GM23338 (cell line): ENCODE measurements around the gene PGAM1. TPM values are rescaled to one million over a fixed set of nuclear protein-coding genes. Genes with fewer than 3 reads are reported as not detected.
"Not testable (repeated sequence)": the region's sequence is repeated elsewhere in the genome, so short reads cannot be mapped to it uniquely, and the experiment has no call there.

Source experiments
- ATAC-seq: fragments of 200-7000 bp; cut with Tn5 transposase; 3 replicates; pipeline ENCODE4 v1.9.1; 2020
- DNase-seq: peaks from one replicate; pipeline ENCODE4 v3.0.0-alpha.2; 2015; ENCODE audit warnings: low spot score
- H2AFZ ChIP-seq: fragments of 200-600 bp; sonication (generic); 2 replicates; pipeline ENCODE4 v1.8.0; 2016; ENCODE audit warnings: antibody characterized with exemption, mild to moderate bottlenecking, moderate library complexity
- H3F3A ChIP-seq: fragments of 200-600 bp; sonication (generic); replicated peaks from 2 replicates; pipeline ENCODE4 v1.8.0; 2017; ENCODE audit warnings: antibody characterized with exemption, mixed run types, low read depth
- H3K27ac ChIP-seq: fragments of 200-600 bp; sonication (generic); 2 replicates; pipeline ENCODE4 v1.6.1; 2016; ENCODE audit warnings: low read depth
- H3K27me3 ChIP-seq: fragments of 200-600 bp; sonication (generic); 2 replicates; pipeline ENCODE4 v1.8.0; 2016; ENCODE audit warnings: mild to moderate bottlenecking, mixed run types, moderate library complexity; ENCODE audit not compliant: insufficient read depth
- H3K36me3 ChIP-seq: fragments of 200-600 bp; sonication (generic); 2 replicates; pipeline ENCODE4 v1.8.0; 2016; ENCODE audit warnings: mild to moderate bottlenecking; ENCODE audit not compliant: insufficient read depth
- H3K4me1 ChIP-seq: fragments of 200-600 bp; sonication (generic); 2 replicates; pipeline ENCODE4 v1.8.0; 2016; ENCODE audit warnings: mild to moderate bottlenecking, moderate library complexity; ENCODE audit not compliant: insufficient read depth
- H3K4me2 ChIP-seq: fragments of 200-600 bp; sonication (generic); 2 replicates; pipeline ENCODE4 v1.7.1; 2017; ENCODE audit warnings: mixed run types
- H3K4me3 ChIP-seq: fragments of 200-600 bp; sonication (generic); 2 replicates; pipeline ENCODE4 v1.6.1; 2016; ENCODE audit warnings: mixed run types
- H3K79me2 ChIP-seq: fragments of 200-600 bp; sonication (generic); replicated peaks from 2 replicates; pipeline ENCODE4 v1.8.0; 2017; ENCODE audit warnings: mild to moderate bottlenecking; ENCODE audit not compliant: insufficient read depth
- H3K9me2 ChIP-seq: fragments of 200-600 bp; sonication (generic); 2 replicates; pipeline ENCODE4 v1.8.0; 2017; ENCODE audit not compliant: insufficient read depth
- H4K20me1 ChIP-seq: fragments of 200-600 bp; sonication (generic); replicated peaks from 2 replicates; pipeline ENCODE4 v1.8.0; 2017; ENCODE audit warnings: mild to moderate bottlenecking; ENCODE audit not compliant: insufficient read depth
- H3K27ac Mint-ChIP-seq: 2 replicates; pipeline ENCODE4 v1.8.0; 2020; ENCODE audit warnings: inconsistent platforms, mild to moderate bottlenecking, moderate library complexity, mixed read lengths
- H3K27me3 Mint-ChIP-seq: 3 replicates; pipeline ENCODE4 v1.8.0; 2022; ENCODE audit warnings: low read depth, mild to moderate bottlenecking, moderate library complexity, mixed read lengths, inconsistent platforms; ENCODE audit not compliant: insufficient read depth, poor library complexity
- H3K36me3 Mint-ChIP-seq: 3 replicates; pipeline ENCODE4 v1.8.0; 2021; ENCODE audit warnings: low read depth, mild to moderate bottlenecking, inconsistent platforms, moderate library complexity, mixed read lengths
- H3K4me1 Mint-ChIP-seq: 3 replicates; pipeline ENCODE4 v1.8.0; 2020; ENCODE audit warnings: mild to moderate bottlenecking, inconsistent platforms, mixed read lengths
- H3K4me3 Mint-ChIP-seq: 3 replicates; pipeline ENCODE4 v1.8.0; 2021; ENCODE audit warnings: moderate library complexity, mild to moderate bottlenecking, inconsistent platforms, mixed read lengths
- H3K9me3 Mint-ChIP-seq: 3 replicates; pipeline ENCODE4 v1.8.0; 2020; ENCODE audit warnings: moderate library complexity, mild to moderate bottlenecking, inconsistent platforms, mixed read lengths
- CREB1 ChIP-seq: fragments of 250-450 bp; sonication (Bioruptor Pico); IDR thresholded peaks from 2 replicates; pipeline ENCODE4 v1.5.0; 2020; ENCODE audit warnings: low read depth, mild to moderate bottlenecking, moderate library complexity
- EZH2 ChIP-seq: fragments of 200-600 bp; sonication (generic); IDR thresholded peaks from one replicate; pipeline ENCODE4 v1.8.0; 2017; ENCODE audit warnings: antibody characterized with exemption, mild to moderate bottlenecking, low read depth; ENCODE audit not compliant: unreplicated experiment
- EZH2phosphoT487 ChIP-seq: fragments of 200-600 bp; sonication (generic); IDR thresholded peaks from one replicate; pipeline ENCODE4 v1.8.1; 2018; ENCODE audit warnings: antibody characterized with exemption; ENCODE audit not compliant: unreplicated experiment
- JUNB ChIP-seq: IDR thresholded peaks from one replicate; pipeline ENCODE4 v1.6.1; 2016; ENCODE audit warnings: antibody characterized with exemption; ENCODE audit not compliant: unreplicated experiment
- NANOG ChIP-seq: IDR thresholded peaks from 2 replicates; pipeline ENCODE4 v1.6.1; 2016; ENCODE audit warnings: antibody characterized with exemption, borderline replicate concordance
- POLR2AphosphoS5 ChIP-seq: IDR thresholded peaks from 2 replicates; pipeline ENCODE4 v1.6.1; 2016; ENCODE audit warnings: antibody characterized with exemption, low read depth
- STAT1 ChIP-seq: IDR thresholded peaks from one replicate; pipeline ENCODE4 v1.6.1; 2016; ENCODE audit warnings: antibody characterized with exemption; ENCODE audit not compliant: unreplicated experiment
- ZNF114 ChIP-seq: fragments of 250-450 bp; sonication (Bioruptor Pico); IDR thresholded peaks from 2 replicates; pipeline ENCODE4 v1.5.0; 2020; ENCODE audit warnings: mild to moderate bottlenecking, moderate library complexity
- ZNF331 ChIP-seq: fragments of 250-450 bp; sonication (Bioruptor Pico); IDR thresholded peaks from 2 replicates; pipeline ENCODE4 v1.5.0; 2020; ENCODE audit warnings: low read depth, mild to moderate bottlenecking, moderate library complexity
- polyA plus RNA-seq: library from polyadenylated mRNA; unstranded; fragments of >200 nt; fragmentation: Nextera tagmentation; extraction: Ambion mirVana; gene quantifications from 2 replicates; pipeline ENCODE4 v1.2.1, GENCODE V29; 2016
- total RNA-seq: library from RNA; depleted of rRNA; stranded (reverse); fragments of >200 nt; shearing (Covaris generic); gene quantifications from 2 replicates; pipeline ENCODE4 v1.2.3, GENCODE V29; 2014
- TF ChIP-seq, protein P1 (sequence below), 2 experiments: fragments of 200-600 bp in 1 of 2; sonication (generic) in 1 of 2; conservative IDR thresholded peaks; 2 replicates each; pipeline versions ENCODE4 v1.5.1 to v1.6.1; 2016 to 2017; ENCODE audit warnings: antibody characterized with exemption in 2 of 2, low read depth in 2 of 2, mild to moderate bottlenecking in 2 of 2, moderate library complexity in 1 of 2
- TF ChIP-seq, protein P2 (sequence below): IDR thresholded peaks from 2 replicates; pipeline ENCODE4 v1.6.1; 2016; ENCODE audit warnings: antibody characterized with exemption
- TF ChIP-seq, protein P3 (sequence below): IDR thresholded peaks from one replicate; pipeline ENCODE4 v1.6.1; 2018; ENCODE audit warnings: antibody characterized with exemption; ENCODE audit not compliant: unreplicated experiment

Gene PGAM1
- total and polyA plus RNA-seq, 2 experiments from 2014 or later, result 497 to 930 TPM

DNA sequence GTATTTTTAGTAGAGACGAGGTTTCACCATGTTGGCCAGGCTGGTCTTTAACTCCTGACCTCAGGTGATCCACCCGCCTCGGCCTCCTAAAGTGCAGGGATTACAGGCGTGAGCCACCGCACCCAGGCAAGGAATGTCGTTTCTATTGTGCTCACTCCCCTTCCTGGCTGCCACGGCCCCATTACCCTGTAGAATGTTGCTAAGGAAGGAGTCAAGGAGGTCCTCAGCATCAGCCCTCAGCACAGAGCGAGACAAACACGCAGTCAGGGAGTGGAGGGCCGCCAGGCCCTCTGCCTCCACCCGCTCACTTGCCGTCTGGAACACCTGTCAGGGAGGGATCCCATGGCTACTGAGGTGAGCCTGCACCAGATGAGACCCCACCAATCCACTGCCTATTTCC lies 42.8 kb downstream of the PGAM1 start:
- H3K27me3 ChIP-seq, H3K9me3 Mint-ChIP-seq, H3K9me2 ChIP-seq, DNase-seq, H3K4me1 ChIP-seq, H4K20me1 ChIP-seq, H3K4me3 ChIP-seq, H3K4me2 ChIP-seq, H3K4me1 Mint-ChIP-seq, H3K79me2 ChIP-seq, H3K27ac Mint-ChIP-seq, ATAC-seq, H3K27me3 Mint-ChIP-seq, H3K27ac ChIP-seq, H3K4me3 Mint-ChIP-seq, H2AFZ ChIP-seq: not testable (repeated sequence)
- peaks cover 17% of the 10 kb centered on the region for H3F3A ChIP-seq
- H3K36me3 ChIP-seq, result peaks cover 65% of the 10 kb centered on the region
- H3K36me3 Mint-ChIP-seq, result peaks cover 76% of the 10 kb centered on the region

DNA sequence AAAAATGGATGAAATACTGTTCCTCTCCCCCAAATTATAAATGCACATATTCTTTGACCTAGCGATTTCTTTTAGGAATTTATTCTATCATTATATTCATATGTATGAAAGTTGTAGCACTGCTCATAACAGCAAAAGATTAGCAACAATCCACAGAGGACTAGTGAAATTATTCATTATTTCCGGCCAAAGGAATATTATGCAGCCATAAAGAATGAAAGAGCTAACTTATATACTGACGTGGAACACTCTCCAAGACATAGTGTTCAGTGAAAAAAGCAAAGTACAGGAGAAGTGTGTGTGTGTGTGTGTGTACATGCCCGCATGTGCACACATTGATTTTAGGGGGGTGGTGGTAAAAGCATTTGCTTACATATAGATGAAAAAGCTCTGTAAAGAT lies 48.9 kb downstream of the PGAM1 start:
- H3K4me1 ChIP-seq, result peaks cover 8% of the 10 kb centered on the region; the same call in 1 of the 2 replicates
- H3K9me3 Mint-ChIP-seq, result no peaks in the 10 kb centered on the region
- H3K36me3 ChIP-seq, result peaks cover 52% of the 10 kb centered on the region
- peaks cover 9% of the 10 kb centered on the region for H4K20me1 ChIP-seq
- no peaks in the 10 kb centered on the region for H3K9me2 ChIP-seq
- H3K4me1 Mint-ChIP-seq, result peaks cover 8% of the 10 kb centered on the region
- H3K27ac ChIP-seq, result no peak overlapping the region
- no peaks in the 10 kb centered on the region for H3K27me3 Mint-ChIP-seq
- ATAC-seq, result no peak
- TF ChIP-seq JUNB, result no peak
- peak; percentile 45 for TF ChIP-seq EZH2phosphoT487
- DNase-seq, result no peak
- no peak overlapping the region for H3K4me3 Mint-ChIP-seq
- H3F3A ChIP-seq, result peaks cover 4% of the 10 kb centered on the region; the same call in 1 of the 2 replicates
- H3K27me3 ChIP-seq, result no peaks in the 10 kb centered on the region
- no peak overlapping the region for H3K4me2 ChIP-seq
- no peak overlapping the region for H2AFZ ChIP-seq
- no peak overlapping the region for H3K4me3 ChIP-seq
- peaks cover 76% of the 10 kb centered on the region for H3K36me3 Mint-ChIP-seq
- peaks cover 15% of the 10 kb centered on the region for H3K79me2 ChIP-seq
- no peak overlapping the region for H3K27ac Mint-ChIP-seq

DNA sequence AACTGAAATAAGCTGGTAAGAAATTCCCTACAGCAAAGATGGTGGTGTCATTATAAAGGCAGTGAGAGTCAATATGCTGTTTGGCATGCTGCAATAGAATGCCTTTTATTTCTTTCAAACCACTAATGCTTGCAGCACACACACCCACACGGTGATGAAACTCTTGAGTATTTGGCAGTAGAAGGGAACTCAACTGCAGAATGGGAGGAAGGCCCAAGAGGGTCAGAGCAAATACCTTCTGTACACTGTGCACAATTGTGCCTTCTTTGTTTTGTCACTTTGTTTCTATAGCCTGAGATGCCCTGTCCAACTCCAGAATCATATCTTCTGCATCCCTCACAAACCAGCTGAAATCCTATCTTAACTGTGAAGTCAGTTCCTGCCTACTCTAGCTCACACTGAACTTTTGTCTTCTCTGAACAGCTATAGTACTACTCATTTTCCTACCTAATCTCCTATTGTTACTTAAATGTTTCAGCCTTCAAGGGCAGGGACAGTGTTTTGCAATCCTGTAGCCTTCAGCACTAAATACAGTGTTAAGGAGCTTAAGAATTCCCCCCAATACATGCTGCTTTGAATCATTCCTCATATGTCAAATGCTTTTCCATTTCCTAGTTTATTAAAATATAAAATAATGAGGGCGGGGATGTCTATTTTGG lies 50.1 kb downstream of the PGAM1 start:
- Histone ChIP-seq H3K36me3 (peaks cover 41% of the 10 kb centered on the region), H3K4me1 (peaks cover 17% of the 10 kb centered on the region), H4K20me1 (peaks cover 9% of the 10 kb centered on the region), H3K9me2 (no peaks in the 10 kb centered on the region), H3K27ac (no peak overlapping the region), H3K79me2 (peaks cover 15% of the 10 kb centered on the region), H3K4me3 (no peak overlapping the region), H3F3A (peaks cover 12% of the 10 kb centered on the region), H3K4me2 (no peak overlapping the region), H3K27me3 (no peaks in the 10 kb centered on the region), H2AFZ (no peak overlapping the region)
- H3K9me3 Mint-ChIP-seq, result no peaks in the 10 kb centered on the region
- ATAC-seq (no peak), DNase-seq (no peak)
- H3K27ac Mint-ChIP-seq, result no peak overlapping the region
- H3K27me3 Mint-ChIP-seq, result no peaks in the 10 kb centered on the region
- no peak overlapping the region for H3K4me3 Mint-ChIP-seq
- H3K4me1 Mint-ChIP-seq, result peaks cover 18% of the 10 kb centered on the region
- peaks cover 69% of the 10 kb centered on the region for H3K36me3 Mint-ChIP-seq
- no peak for TF ChIP-seq NANOG
- TF ChIP-seq CREB1 (CRISPR knock-in tag), result no peak
- TF ChIP-seq, protein P1, sequence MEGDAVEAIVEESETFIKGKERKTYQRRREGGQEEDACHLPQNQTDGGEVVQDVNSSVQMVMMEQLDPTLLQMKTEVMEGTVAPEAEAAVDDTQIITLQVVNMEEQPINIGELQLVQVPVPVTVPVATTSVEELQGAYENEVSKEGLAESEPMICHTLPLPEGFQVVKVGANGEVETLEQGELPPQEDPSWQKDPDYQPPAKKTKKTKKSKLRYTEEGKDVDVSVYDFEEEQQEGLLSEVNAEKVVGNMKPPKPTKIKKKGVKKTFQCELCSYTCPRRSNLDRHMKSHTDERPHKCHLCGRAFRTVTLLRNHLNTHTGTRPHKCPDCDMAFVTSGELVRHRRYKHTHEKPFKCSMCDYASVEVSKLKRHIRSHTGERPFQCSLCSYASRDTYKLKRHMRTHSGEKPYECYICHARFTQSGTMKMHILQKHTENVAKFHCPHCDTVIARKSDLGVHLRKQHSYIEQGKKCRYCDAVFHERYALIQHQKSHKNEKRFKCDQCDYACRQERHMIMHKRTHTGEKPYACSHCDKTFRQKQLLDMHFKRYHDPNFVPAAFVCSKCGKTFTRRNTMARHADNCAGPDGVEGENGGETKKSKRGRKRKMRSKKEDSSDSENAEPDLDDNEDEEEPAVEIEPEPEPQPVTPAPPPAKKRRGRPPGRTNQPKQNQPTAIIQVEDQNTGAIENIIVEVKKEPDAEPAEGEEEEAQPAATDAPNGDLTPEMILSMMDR (conservative IDR thresholded peaks at IDR 0.05; ENCODE audit: low read depth in 2 of 2), result no peak
- no peak for TF ChIP-seq EZH2
- TF ChIP-seq, protein P2, sequence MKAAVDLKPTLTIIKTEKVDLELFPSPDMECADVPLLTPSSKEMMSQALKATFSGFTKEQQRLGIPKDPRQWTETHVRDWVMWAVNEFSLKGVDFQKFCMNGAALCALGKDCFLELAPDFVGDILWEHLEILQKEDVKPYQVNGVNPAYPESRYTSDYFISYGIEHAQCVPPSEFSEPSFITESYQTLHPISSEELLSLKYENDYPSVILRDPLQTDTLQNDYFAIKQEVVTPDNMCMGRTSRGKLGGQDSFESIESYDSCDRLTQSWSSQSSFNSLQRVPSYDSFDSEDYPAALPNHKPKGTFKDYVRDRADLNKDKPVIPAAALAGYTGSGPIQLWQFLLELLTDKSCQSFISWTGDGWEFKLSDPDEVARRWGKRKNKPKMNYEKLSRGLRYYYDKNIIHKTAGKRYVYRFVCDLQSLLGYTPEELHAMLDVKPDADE, result no peak
- TF ChIP-seq POLR2AphosphoS5, result no peak
- TF ChIP-seq JUNB, result no peak
- TF ChIP-seq ZNF114 (CRISPR knock-in tag), result no peak
- TF ChIP-seq EZH2phosphoT487, result no peak
- TF ChIP-seq STAT1, result no peak
- TF ChIP-seq ZNF331, result no peak
- TF ChIP-seq, protein P3, sequence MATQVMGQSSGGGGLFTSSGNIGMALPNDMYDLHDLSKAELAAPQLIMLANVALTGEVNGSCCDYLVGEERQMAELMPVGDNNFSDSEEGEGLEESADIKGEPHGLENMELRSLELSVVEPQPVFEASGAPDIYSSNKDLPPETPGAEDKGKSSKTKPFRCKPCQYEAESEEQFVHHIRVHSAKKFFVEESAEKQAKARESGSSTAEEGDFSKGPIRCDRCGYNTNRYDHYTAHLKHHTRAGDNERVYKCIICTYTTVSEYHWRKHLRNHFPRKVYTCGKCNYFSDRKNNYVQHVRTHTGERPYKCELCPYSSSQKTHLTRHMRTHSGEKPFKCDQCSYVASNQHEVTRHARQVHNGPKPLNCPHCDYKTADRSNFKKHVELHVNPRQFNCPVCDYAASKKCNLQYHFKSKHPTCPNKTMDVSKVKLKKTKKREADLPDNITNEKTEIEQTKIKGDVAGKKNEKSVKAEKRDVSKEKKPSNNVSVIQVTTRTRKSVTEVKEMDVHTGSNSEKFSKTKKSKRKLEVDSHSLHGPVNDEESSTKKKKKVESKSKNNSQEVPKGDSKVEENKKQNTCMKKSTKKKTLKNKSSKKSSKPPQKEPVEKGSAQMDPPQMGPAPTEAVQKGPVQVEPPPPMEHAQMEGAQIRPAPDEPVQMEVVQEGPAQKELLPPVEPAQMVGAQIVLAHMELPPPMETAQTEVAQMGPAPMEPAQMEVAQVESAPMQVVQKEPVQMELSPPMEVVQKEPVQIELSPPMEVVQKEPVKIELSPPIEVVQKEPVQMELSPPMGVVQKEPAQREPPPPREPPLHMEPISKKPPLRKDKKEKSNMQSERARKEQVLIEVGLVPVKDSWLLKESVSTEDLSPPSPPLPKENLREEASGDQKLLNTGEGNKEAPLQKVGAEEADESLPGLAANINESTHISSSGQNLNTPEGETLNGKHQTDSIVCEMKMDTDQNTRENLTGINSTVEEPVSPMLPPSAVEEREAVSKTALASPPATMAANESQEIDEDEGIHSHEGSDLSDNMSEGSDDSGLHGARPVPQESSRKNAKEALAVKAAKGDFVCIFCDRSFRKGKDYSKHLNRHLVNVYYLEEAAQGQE, result no peak
